ENCODE data around the gene ZNF554.

DNA sequence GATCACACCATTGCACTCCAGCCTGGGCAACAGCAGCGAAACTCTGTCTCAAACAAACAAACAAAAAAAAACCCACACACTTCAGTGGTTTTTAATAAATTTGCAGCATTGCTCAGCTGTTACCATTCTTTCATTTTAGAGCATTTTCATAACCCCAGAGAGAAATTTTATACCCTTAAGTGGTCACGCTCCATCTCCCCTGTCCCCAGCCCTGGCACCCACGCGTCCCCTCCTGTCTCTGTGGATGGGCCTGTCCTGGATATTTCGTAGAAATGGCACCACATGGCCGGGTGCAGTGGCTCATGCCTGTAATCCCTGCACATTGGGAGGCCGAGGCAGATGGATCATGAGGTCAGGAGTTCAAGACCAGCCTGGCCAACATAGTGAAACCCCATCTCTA is 26.5 kb upstream of the ZNF554 start:
- TF ChIP-seq, protein P1, sequence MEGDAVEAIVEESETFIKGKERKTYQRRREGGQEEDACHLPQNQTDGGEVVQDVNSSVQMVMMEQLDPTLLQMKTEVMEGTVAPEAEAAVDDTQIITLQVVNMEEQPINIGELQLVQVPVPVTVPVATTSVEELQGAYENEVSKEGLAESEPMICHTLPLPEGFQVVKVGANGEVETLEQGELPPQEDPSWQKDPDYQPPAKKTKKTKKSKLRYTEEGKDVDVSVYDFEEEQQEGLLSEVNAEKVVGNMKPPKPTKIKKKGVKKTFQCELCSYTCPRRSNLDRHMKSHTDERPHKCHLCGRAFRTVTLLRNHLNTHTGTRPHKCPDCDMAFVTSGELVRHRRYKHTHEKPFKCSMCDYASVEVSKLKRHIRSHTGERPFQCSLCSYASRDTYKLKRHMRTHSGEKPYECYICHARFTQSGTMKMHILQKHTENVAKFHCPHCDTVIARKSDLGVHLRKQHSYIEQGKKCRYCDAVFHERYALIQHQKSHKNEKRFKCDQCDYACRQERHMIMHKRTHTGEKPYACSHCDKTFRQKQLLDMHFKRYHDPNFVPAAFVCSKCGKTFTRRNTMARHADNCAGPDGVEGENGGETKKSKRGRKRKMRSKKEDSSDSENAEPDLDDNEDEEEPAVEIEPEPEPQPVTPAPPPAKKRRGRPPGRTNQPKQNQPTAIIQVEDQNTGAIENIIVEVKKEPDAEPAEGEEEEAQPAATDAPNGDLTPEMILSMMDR (IDR thresholded peaks at IDR 0.05; ENCODE audit: low read depth, low read length, poor library complexity, severe bottlenecking) = no peak
- TF ChIP-seq EZH2phosphoT487 (IDR thresholded peaks at IDR 0.05; ENCODE audit: borderline replicate concordance, low read length) = no peak

Measured in DOHH2 (cell line).